ENCODE measurements around the gene PTPN14. TPM values are rescaled to one million over a fixed set of nuclear protein-coding genes. Genes with fewer than 3 reads are reported as not detected.
A peak's percentile ranks its signal among the peaks of the same experiment; 100 is the strongest.
"Not testable (repeated sequence)": the region's sequence is repeated elsewhere in the genome, so short reads cannot be mapped to it uniquely, and the experiment has no call there.

PTPN14 gene
- total and polyA plus RNA-seq, 5 donors, result 4.7 to 35.1 (median 17.7) TPM

GRCh38 chr1:214541693-214542092 lies 9.7 kb downstream of the PTPN14 start:
- Histone ChIP-seq H3K9me3 (ENCODE audit: control insufficient read depth, low read length) (no peaks in the 10 kb centered on the region), H3K4me3 (ENCODE audit: low read length) (no peak overlapping the region), H3K27ac (ENCODE audit: low read length) (no peak overlapping the region), H3K27me3 (ENCODE audit: control insufficient read depth, insufficient read depth) (no peaks in the 10 kb centered on the region), H3K4me1 (ENCODE audit: control insufficient read depth, insufficient read depth, low read length) (peaks cover 8% of the 10 kb centered on the region)
- 78% methylated on average over 2 of the region's 2 CpGs for WGBS
- no peak for ATAC-seq
- intact Hi-C loops (cut with DNase I), result no loop called here
- DNase-seq, result no peak

GRCh38 chr1:214541206-214541605 lies 10.2 kb downstream of the PTPN14 start:
- WGBS, result 95% methylated on average over 2 of the region's 2 CpGs
- no peak overlapping the region for H3K27ac ChIP-seq (ENCODE audit: low read length)
- ATAC-seq, result no peak
- no peaks in the 10 kb centered on the region for H3K27me3 ChIP-seq (ENCODE audit: control insufficient read depth, insufficient read depth)
- intact Hi-C loops (cut with DNase I), result no loop called here
- DNase-seq, result no peak
- no peak overlapping the region for H3K4me3 ChIP-seq (ENCODE audit: low read length)
- H3K9me3 ChIP-seq (ENCODE audit: control insufficient read depth, low read length), result no peaks in the 10 kb centered on the region
- H3K4me1 ChIP-seq (ENCODE audit: control insufficient read depth, insufficient read depth, low read length), result peaks cover 8% of the 10 kb centered on the region

- H3K9me3 ChIP-seq (ENCODE audit: control insufficient read depth, low read length), result no peaks in the 10 kb centered on the region
- intact Hi-C loops (cut with DNase I), result no loop called here
- ATAC-seq (peak; percentile 72 to 77), DNase-seq (no peak)
- H3K4me1 ChIP-seq (ENCODE audit: control insufficient read depth, insufficient read depth, low read length), result peaks cover 6% of the 10 kb centered on the region
- no peak overlapping the region for H3K4me3 ChIP-seq (ENCODE audit: low read length)
- 59% methylated on average over 5 of the region's 5 CpGs for WGBS
- H3K27ac ChIP-seq (ENCODE audit: low read length), result peak overlapping the region; percentile 2
- no peaks in the 10 kb centered on the region for H3K27me3 ChIP-seq (ENCODE audit: control insufficient read depth, insufficient read depth)
These were observed 11.1 kb downstream of the PTPN14 start for GRCh38 chr1:214540324-214540723.

DNA sequence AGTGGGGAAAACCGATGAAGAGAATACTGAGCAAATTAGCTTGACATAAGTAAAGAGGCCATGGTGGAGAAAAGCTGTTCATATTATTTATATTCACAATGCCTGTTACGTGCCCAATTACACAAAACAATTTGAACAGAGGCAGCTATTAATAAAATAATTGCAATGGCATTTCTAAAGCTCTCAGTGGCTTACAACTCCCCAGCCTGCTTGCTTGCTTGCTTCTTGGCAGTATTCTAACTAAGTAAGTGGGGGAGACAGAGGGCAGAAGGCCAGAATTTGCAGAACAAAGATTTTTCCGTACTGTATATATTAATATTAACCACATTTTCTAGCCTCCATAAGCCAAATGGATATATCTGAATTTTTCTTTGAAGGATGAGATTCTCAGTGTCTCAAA lies 12.9 kb downstream of the PTPN14 start:
- DNase-seq (no peak), ATAC-seq (no peak)
- Histone ChIP-seq H3K4me1 (ENCODE audit: control insufficient read depth, insufficient read depth, low read length) (peaks cover 3% of the 10 kb centered on the region), H3K9me3 (ENCODE audit: control insufficient read depth, low read length) (no peaks in the 10 kb centered on the region), H3K27ac (ENCODE audit: low read length) (no peak overlapping the region), H3K4me3 (ENCODE audit: low read length) (no peak overlapping the region), H3K27me3 (ENCODE audit: control insufficient read depth, insufficient read depth) (no peaks in the 10 kb centered on the region)
- intact Hi-C loops (cut with DNase I), result no loop called here
- WGBS, result 54% methylated on average over 3 of the region's 3 CpGs

DNA sequence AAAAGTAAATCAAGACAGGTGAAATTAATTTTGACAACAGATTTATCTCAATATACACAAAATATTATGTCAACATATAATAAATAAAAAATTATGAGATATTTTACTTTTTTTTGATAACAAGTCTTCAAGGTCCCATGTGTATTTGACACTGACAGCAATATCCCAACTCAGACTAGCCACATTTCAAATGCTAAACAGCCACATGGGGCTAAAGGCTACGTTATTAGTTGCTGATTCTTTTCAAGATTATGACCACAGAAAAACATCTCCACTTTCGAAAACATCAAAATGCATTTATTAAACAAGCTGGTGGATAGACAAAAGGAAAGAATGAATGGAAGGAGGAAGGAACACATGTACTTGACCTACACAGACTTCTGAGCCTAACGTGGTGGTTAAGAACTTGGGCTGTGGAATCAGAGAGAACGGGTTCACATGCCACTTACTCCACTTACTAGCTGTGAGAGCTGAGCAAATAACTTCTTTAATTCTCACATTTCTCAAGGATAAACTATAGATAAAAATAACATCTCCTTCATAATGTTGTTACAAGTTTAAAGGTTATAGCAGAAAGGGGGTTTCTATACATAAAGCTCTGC lies 13.4 kb downstream of the PTPN14 start:
- Histone ChIP-seq H3K27me3 (ENCODE audit: control insufficient read depth, insufficient read depth) (no peaks in the 10 kb centered on the region), H3K9me3 (ENCODE audit: control insufficient read depth, low read length) (no peaks in the 10 kb centered on the region), H3K27ac (ENCODE audit: low read length) (no peak overlapping the region), H3K4me3 (ENCODE audit: low read length) (no peak overlapping the region), H3K4me1 (ENCODE audit: control insufficient read depth, insufficient read depth, low read length) (peaks cover 3% of the 10 kb centered on the region)
- DNase-seq, result no peak
- no peak for ATAC-seq
- intact Hi-C loops (cut with DNase I), result no loop called here
- 69% methylated on average over 4 of the region's 4 CpGs for WGBS

- no peaks in the 10 kb centered on the region for H3K9me3 ChIP-seq (ENCODE audit: control insufficient read depth, low read length)
- H3K27ac ChIP-seq (ENCODE audit: low read length), result no peak overlapping the region
- no peak for ATAC-seq
- peaks cover 3% of the 10 kb centered on the region for H3K4me1 ChIP-seq (ENCODE audit: control insufficient read depth, insufficient read depth, low read length)
- no peak overlapping the region for H3K4me3 ChIP-seq (ENCODE audit: low read length)
- 81% methylated on average over 5 of the region's 5 CpGs for WGBS
- H3K27me3 ChIP-seq (ENCODE audit: control insufficient read depth, insufficient read depth), result no peaks in the 10 kb centered on the region
- intact Hi-C loops (cut with DNase I), result no loop called here
- no peak for DNase-seq
These were observed 14.2 kb downstream of the PTPN14 start for GRCh38 chr1:214537219-214537618.

DNA sequence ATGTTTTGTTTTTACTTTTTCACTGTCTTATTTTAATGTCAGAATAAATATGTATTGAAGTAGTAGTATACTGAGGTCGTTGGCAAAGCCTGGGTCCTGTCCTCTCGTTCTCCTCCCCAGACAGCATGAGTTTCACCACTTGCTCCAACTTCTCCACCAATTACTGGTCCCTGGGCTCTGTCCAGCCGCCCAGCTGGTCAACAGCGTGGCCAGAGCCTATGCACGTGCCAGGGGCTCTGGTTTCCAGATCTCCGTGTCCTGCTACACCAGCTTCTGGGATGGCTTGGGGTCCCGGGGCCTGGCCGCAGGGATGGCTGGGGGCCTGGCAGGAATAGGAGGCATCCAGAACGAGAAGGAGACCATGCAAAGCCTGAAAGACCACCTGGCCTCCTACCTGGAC lies 19.3 kb downstream of the PTPN14 start:
- no peak overlapping the region for H3K27ac ChIP-seq (ENCODE audit: low read length)
- intact Hi-C loops (cut with DNase I), result no loop called here
- H3K27me3 ChIP-seq (ENCODE audit: control insufficient read depth, insufficient read depth), result no peaks in the 10 kb centered on the region
- H3K9me3 ChIP-seq (ENCODE audit: control insufficient read depth, low read length), result no peaks in the 10 kb centered on the region
- DNase-seq (peak; percentile 34 to 70 (median 57)), ATAC-seq (peak; percentile 38 to 60)
- peaks cover 2% of the 10 kb centered on the region for H3K4me1 ChIP-seq (ENCODE audit: control insufficient read depth, insufficient read depth, low read length)
- 84% methylated on average over 9 of the region's 9 CpGs for WGBS
- H3K4me3 ChIP-seq (ENCODE audit: low read length), result no peak overlapping the region

DNA sequence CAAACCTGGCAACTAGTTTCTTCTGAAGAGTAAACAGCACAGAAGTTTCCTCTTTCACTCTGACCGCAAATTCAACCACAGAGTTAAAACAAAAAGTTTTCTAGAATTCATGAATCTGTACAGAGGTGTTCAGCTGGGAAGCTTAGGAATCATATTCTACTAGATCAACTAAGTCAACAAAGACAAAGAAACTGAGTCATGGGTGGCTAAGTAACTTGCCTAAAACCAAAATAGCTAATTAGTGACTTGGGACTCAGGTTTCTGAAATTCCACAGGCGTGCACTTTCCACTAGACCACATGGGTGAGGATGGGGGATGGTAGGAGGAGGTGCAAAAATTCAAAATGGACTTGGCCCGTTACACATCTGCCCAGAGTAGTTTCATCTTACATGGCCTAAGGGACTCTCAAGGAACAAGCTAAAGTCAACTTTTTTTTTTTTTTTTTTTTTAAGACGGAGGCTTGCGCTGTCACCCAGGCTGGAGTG lies 25.8 kb downstream of the PTPN14 start:
- ATAC-seq, result no peak
- H3K27me3 ChIP-seq (ENCODE audit: control insufficient read depth, insufficient read depth), result no peaks in the 10 kb centered on the region

DNA sequence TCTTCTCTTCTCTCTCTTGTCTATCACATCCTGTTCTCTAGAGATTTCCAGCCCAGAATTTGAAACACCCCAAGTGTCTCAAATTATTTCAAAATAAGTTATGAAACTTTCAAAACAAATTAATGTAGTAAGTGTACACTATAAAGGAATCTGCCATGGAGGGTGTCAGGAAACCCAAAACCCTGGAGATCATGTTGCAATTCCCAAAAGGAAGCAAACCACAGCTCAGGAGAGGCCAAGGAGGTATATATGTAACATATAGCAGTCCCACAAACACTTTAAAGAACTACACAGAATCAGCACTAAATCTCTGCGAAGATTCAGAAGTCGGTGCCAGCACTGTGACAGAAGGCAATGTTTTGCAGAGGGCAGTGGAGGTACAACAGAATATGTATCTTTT lies 26.6 kb downstream of the PTPN14 start:
- Histone ChIP-seq H3K9me3 (ENCODE audit: control insufficient read depth, low read length) (no peaks in the 10 kb centered on the region), H3K27me3 (ENCODE audit: control insufficient read depth, insufficient read depth) (no peaks in the 10 kb centered on the region), H3K4me3 (ENCODE audit: low read length) (no peak overlapping the region), H3K4me1 (ENCODE audit: control insufficient read depth, insufficient read depth, low read length) (peaks cover 3% of the 10 kb centered on the region), H3K27ac (ENCODE audit: low read length) (no peak overlapping the region)
- intact Hi-C loops (cut with DNase I), result no loop called here
- WGBS, result 69% methylated on average over 2 of the region's 2 CpGs
- DNase-seq (no peak), ATAC-seq (no peak)

More for the DNA sequence above, 25.8 kb downstream of the PTPN14 start:
- DNase-seq, result no peak
- no peak overlapping the region for H3K27ac ChIP-seq (ENCODE audit: low read length)
- no peaks in the 10 kb centered on the region for H3K9me3 ChIP-seq (ENCODE audit: control insufficient read depth, low read length)
- peaks cover 5% of the 10 kb centered on the region for H3K4me1 ChIP-seq (ENCODE audit: control insufficient read depth, insufficient read depth, low read length)
- intact Hi-C loops (cut with DNase I), result no loop called here
- H3K4me3 ChIP-seq (ENCODE audit: low read length), result no peak overlapping the region
- WGBS, result 85% methylated on average over 5 of the region's 5 CpGs

GRCh38 chr1:214523124-214523824 lies 28.1 kb downstream of the PTPN14 start:
- intact Hi-C loops (cut with DNase I), result no loop called here
- Histone ChIP-seq H3K27me3 (ENCODE audit: control insufficient read depth, insufficient read depth) (no peaks in the 10 kb centered on the region), H3K27ac (ENCODE audit: low read length) (no peak overlapping the region), H3K9me3 (ENCODE audit: control insufficient read depth, low read length) (no peaks in the 10 kb centered on the region), H3K4me1 (ENCODE audit: control insufficient read depth, insufficient read depth, low read length) (peaks cover 3% of the 10 kb centered on the region), H3K4me3 (ENCODE audit: low read length) (no peak overlapping the region)
- no peak for ATAC-seq
- no peak for DNase-seq
- WGBS, result 92% methylated on average over 8 of the region's 8 CpGs

GRCh38 chr1:214521458-214521857 lies 29.9 kb downstream of the PTPN14 start:
- H3K4me3 ChIP-seq (ENCODE audit: low read length); H3K4me1 ChIP-seq (ENCODE audit: control insufficient read depth, insufficient read depth, low read length); H3K27me3 ChIP-seq (ENCODE audit: control insufficient read depth, insufficient read depth); intact Hi-C loops (cut with DNase I); H3K27ac ChIP-seq (ENCODE audit: low read length); DNase-seq; H3K9me3 ChIP-seq (ENCODE audit: control insufficient read depth, low read length); ATAC-seq: not testable (repeated sequence)
- WGBS, result 97% methylated on average over 9 of the region's 9 CpGs
